Ovary (tissue), 3 donors: Measurements from ENCODE around the gene GINS3.

Source experiments
- POLR2A ChIP-seq: fragments of 450-650 bp; IDR thresholded peaks from one replicate; pipeline ENCODE4 v1.6.1; 2017; ENCODE audit warnings: antibody characterized with exemption, mild to moderate bottlenecking, moderate library complexity
- TF ChIP-seq, protein P1 (sequence below), 3 donors: fragments of 450-650 bp in 2 of 3; fragments of 200-600 bp in 1 of 3; IDR thresholded peaks; one replicate each; pipeline versions ENCODE4 v1.5.1 to v1.8.0; 2016 to 2022; ENCODE audit warnings: antibody characterized with exemption in 3 of 3, mild to moderate bottlenecking in 1 of 3
- donor health status: DM: no; HTN: no; CAD: no.

DNA sequence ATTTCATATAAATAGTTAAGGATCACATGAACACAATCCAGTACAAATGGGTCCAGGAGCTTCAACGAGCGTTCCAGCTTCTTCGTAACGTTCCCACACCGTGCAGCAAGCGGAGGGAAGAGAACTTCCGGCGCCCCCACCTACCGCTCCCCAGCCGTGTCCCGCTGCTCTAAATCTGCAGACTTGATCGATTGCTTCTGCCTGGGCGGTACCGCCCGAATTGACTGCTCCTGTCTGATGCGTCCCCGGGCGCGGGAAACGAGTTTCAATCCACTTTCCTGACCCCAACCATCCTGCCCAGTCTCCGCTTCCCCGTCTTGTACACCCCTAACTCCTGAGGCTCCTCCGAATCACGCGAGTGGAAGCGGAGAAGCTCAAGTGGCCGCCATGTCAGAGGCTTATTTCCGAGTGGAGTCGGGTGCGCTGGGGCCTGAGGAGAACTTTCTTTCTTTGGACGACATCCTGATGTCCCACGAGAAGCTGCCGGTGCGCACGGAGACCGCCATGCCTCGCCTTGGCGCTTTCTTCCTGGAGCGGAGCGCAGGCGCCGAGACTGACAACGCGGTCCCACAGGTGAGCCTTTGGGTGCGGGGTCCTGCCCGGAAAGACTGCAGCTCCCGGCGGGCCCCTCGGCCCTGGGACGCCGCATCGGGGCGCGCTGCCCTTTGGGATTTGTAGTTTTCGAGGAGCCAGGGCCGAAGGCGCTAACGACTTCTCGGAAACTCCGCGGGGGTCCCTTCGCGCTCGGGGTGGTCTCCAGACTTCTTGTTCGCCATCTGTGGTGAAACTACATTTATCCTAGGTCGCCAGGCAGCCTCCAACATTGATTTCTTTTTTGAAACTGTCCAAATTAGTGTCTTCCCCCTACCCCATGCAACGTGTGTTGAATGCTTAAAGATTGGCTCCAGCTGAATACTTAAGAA is at the start of gene GINS3:
- TF ChIP-seq, protein P1, sequence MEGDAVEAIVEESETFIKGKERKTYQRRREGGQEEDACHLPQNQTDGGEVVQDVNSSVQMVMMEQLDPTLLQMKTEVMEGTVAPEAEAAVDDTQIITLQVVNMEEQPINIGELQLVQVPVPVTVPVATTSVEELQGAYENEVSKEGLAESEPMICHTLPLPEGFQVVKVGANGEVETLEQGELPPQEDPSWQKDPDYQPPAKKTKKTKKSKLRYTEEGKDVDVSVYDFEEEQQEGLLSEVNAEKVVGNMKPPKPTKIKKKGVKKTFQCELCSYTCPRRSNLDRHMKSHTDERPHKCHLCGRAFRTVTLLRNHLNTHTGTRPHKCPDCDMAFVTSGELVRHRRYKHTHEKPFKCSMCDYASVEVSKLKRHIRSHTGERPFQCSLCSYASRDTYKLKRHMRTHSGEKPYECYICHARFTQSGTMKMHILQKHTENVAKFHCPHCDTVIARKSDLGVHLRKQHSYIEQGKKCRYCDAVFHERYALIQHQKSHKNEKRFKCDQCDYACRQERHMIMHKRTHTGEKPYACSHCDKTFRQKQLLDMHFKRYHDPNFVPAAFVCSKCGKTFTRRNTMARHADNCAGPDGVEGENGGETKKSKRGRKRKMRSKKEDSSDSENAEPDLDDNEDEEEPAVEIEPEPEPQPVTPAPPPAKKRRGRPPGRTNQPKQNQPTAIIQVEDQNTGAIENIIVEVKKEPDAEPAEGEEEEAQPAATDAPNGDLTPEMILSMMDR (IDR thresholded peaks at IDR 0.05) = no peak
- TF ChIP-seq POLR2A = peak; percentile 9
